GM12878 (cell line): Measurements from ENCODE around the gene PIK3R5. TPM values are rescaled to one million over a fixed set of nuclear protein-coding genes. Genes with fewer than 3 reads are reported as not detected.

ENCODE experiments used
- ATAC-seq: fragments of 200-7000 bp; cut with Tn5 transposase; 3 replicates; pipeline ENCODE4 v1.9.1; 2020; ENCODE audit warnings: mild to moderate bottlenecking, moderate library complexity
- BruUV-seq: library from RNA; stranded (reverse); fragments of 400-500 nt; replicated peaks from 2 replicates; lab custom pipeline; 2021; lab: Mats Ljungman, UMichigan
- CTCF ChIA-PET: fragments of 300-600 bp; sonication (Branson Sonifier 250); formaldehyde crosslinking; extraction: SDS; loops from one replicate; lab custom pipeline; 2021; ENCODE audit warnings: inconsistent platforms; lab: Yijun Ruan, JAX
- POLR2A ChIA-PET: fragments of 350-600 bp; formaldehyde crosslinking; extraction: SDS; loops from one replicate; lab custom pipeline; 2021; ENCODE audit warnings: inconsistent platforms; lab: Charles Lee
- RAD21 ChIA-PET: fragments of 300-600 bp; sonication (Branson Sonifier 250); formaldehyde crosslinking; loops from one replicate; lab custom pipeline; 2023; ENCODE audit warnings: antibody characterized with exemption; ENCODE audit not compliant: unreplicated experiment; lab: Charles Lee
- SMC1A ChIA-PET: fragments of 300-600 bp; sonication (Branson Sonifier 250); formaldehyde crosslinking; loops from one replicate; lab custom pipeline; 2023; ENCODE audit not compliant: unreplicated experiment, uncharacterized antibody; lab: Charles Lee
- DNase-seq: peaks from one replicate; pipeline ENCODE4 v3.0.0-alpha.2; 2011; ENCODE audit warnings: low read depth, low spot score
- FAIRE-seq: peaks from 3 replicates; lab custom pipeline; 2011; peaks lifted over from hg19 to GRCh38; lab: Jason Lieb, UNC
- H2AFZ ChIP-seq: 2 replicates; pipeline ENCODE4 v1.6.0; 2011; ENCODE audit warnings: low read depth, low read length, control low read depth; ENCODE audit not compliant: control insufficient read depth
- H3K27ac ChIP-seq: 2 replicates; pipeline ENCODE4 v1.5.1; 2011; ENCODE audit warnings: control low read depth; ENCODE audit not compliant: control insufficient read depth, insufficient read depth
- H3K27me3 ChIP-seq, 2 experiments: replicated peaks in 1 of 2; 2 replicates each; pipeline versions ENCODE4 v1.6.0 to v1.6.1; 2011; ENCODE audit warnings: low read length in 1 of 2; ENCODE audit not compliant: control insufficient read depth in 2 of 2, insufficient read depth in 2 of 2
- H3K36me3 ChIP-seq, 2 experiments: 2 replicates each; pipeline ENCODE4 v1.5.1; 2011; ENCODE audit warnings: low read length in 1 of 2; ENCODE audit not compliant: control insufficient read depth in 2 of 2, insufficient read depth in 2 of 2
- H3K4me1 ChIP-seq: 2 replicates; pipeline ENCODE4 v1.6.1; 2011; ENCODE audit warnings: mild to moderate bottlenecking, low read length, moderate library complexity, mixed read lengths; ENCODE audit not compliant: control insufficient read depth, insufficient read depth
- H3K4me2 ChIP-seq: 2 replicates; pipeline ENCODE4 v1.6.0; 2011; ENCODE audit warnings: control low read depth; ENCODE audit not compliant: control insufficient read depth, insufficient read depth
- H3K4me3 ChIP-seq: fragments of 200-600 bp; sonication (generic); 2 replicates; pipeline ENCODE4 v1.5.1; 2016
- H3K79me2 ChIP-seq: 2 replicates; pipeline ENCODE4 v1.6.0; 2011; ENCODE audit warnings: low read length; ENCODE audit not compliant: control insufficient read depth, insufficient read depth
- H3K9ac ChIP-seq: 2 replicates; pipeline ENCODE4 v1.8.0; 2011; ENCODE audit warnings: low read length, control low read depth, mixed read lengths; ENCODE audit not compliant: control insufficient read depth, insufficient read depth
- H3K9me3 ChIP-seq: replicated peaks from 3 replicates; pipeline ENCODE4 v1.5.1; 2011; ENCODE audit warnings: mild to moderate bottlenecking, low read length; ENCODE audit not compliant: control insufficient read depth, insufficient read depth
- H4K20me1 ChIP-seq: 2 replicates; pipeline ENCODE4 v1.6.0; 2011; ENCODE audit not compliant: control insufficient read depth, insufficient read depth
- CBX5 ChIP-seq: sonication (generic); IDR thresholded peaks from 2 replicates; pipeline ENCODE4 v1.6.1; 2016; ENCODE audit warnings: low read depth, moderate library complexity, mild to moderate bottlenecking, inconsistent platforms
- ELK1 ChIP-seq: IDR thresholded peaks from 2 replicates; pipeline ENCODE4 v1.6.1; 2012; ENCODE audit warnings: low read depth, low read length, improper control_type of control experiment
- FOS ChIP-seq: IDR thresholded peaks from 3 replicates; pipeline ENCODE4 v1.6.1; 2011; ENCODE audit warnings: borderline replicate concordance; ENCODE audit not compliant: insufficient read length; ENCODE audit errors: extremely low read depth
- FOXK2 ChIP-seq: fragments of 450-650 bp; IDR thresholded peaks from 2 replicates; pipeline ENCODE4 v1.6.1; 2017; ENCODE audit warnings: mild to moderate bottlenecking, moderate library complexity
- RELB ChIP-seq: fragments of 450-650 bp; IDR thresholded peaks from 2 replicates; pipeline ENCODE4 v1.6.1; 2017; ENCODE audit warnings: low read depth, mild to moderate bottlenecking, moderate library complexity
- ZNF217 ChIP-seq: fragments of 450-650 bp; IDR thresholded peaks from 2 replicates; pipeline ENCODE4 v1.6.1; 2017; ENCODE audit warnings: antibody characterized with exemption, mild to moderate bottlenecking
- WGBS: methylation state at CpG from one replicate; pipeline ENCODE4 v1.1.6; 2016; ENCODE audit warnings: low lambda C conversion rate; ENCODE audit not compliant: insufficient replicate concordance, insufficient coverage; ENCODE audit errors: missing lambda C conversion rate; 5-methylcytosine and 5-hydroxymethylcytosine counted together
- in situ Hi-C: fragments of 300-500 bp; cut with MboI; formaldehyde crosslinking; loops from 9 replicates; pipeline ENCODE4 v1.14.3; 2018; ENCODE audit warnings: mixed read lengths
- intact Hi-C: fragments of 100-400 bp; cut with micrococcal nuclease; formaldehyde crosslinking; loops from one replicate; pipeline ENCODE4 v1.14.2; 2022; ENCODE audit not compliant: unreplicated experiment
- polyA plus RNA-seq, 11 experiments: library from polyadenylated mRNA; depleted of rRNA in 4 of 11; unstranded in 6 of 11; stranded (reverse) in 5 of 11; fragments of >200 nt; fragmentation: Nextera tagmentation in 4 of 11; fragmentation: Illumina TruSeq in 1 of 11; extraction: Ambion mirVana in 4 of 11; extraction: Trizol in 1 of 11; gene quantifications; 1 replicate in 1 of 11; 2 replicates in 10 of 11; pipeline versions ENCODE4 v1.2.1 to v1.2.3, GENCODE V29; 2011 to 2016; ENCODE audit warnings: inconsistent platforms in 2 of 11, missing spikeins in 2 of 11, low read depth in 1 of 11
- total RNA-seq, 4 experiments: library from RNA; depleted of rRNA in 3 of 4; stranded (reverse); fragments of >200 nt in 3 of 4; fragmentation: Illumina TruSeq in 1 of 4; extraction: Trizol in 1 of 4; gene quantifications; 2 replicates each; pipeline versions ENCODE4 v1.2.1 to v1.2.3, GENCODE V29; 2013 to 2021
- TF ChIP-seq, protein P1 (sequence below): fragments of 450-650 bp; IDR thresholded peaks from 2 replicates; pipeline ENCODE4 v1.6.1; 2017; ENCODE audit warnings: borderline replicate concordance
- TF ChIP-seq, protein P2 (sequence below): fragments of 450-650 bp; IDR thresholded peaks from 2 replicates; pipeline ENCODE4 v1.6.1; 2017; ENCODE audit warnings: mild to moderate bottlenecking, moderate library complexity

PIK3R5 gene
- total and polyA plus RNA-seq, 10 of the 15 experiments (the other 5 are each of a cell fraction or from before 2014, with no cell fraction given): 9.5 to 50.8 (median 35.5) TPM

- in situ Hi-C loops: no loop called here
- Histone ChIP-seq H3K27me3 (no peaks in the 10 kb centered on the region), H3K9me3 (peaks cover 58% of the 10 kb centered on the region), H3K79me2 (peaks cover 33% of the 10 kb centered on the region), H3K9ac (no peak overlapping the region), H4K20me1 (no peaks in the 10 kb centered on the region), H3K36me3 (no peaks in the 10 kb centered on the region; a peak in 3 of 4 replicates), H2AFZ (no peak overlapping the region), H3K27ac (no peak overlapping the region), H3K4me3 (no peak overlapping the region), H3K4me1 (peaks cover 12% of the 10 kb centered on the region), H3K4me2 (no peak overlapping the region)
- 98% methylated on average over 4 of the region's 4 CpGs for WGBS
- RAD21 ChIA-PET: interaction anchor here (0.8 to 1.0 kb wide), 2 partner anchors 14 to 89 kb away, joined by 3 read pairs; no protein-coding TSS in a partner anchor
- POLR2A ChIA-PET: interaction anchor here (0.5 to 0.6 kb wide), 2 partner anchors 18 to 382 kb away, joined by 3 to 4 read pairs; no protein-coding TSS in a partner anchor
- DNase-seq (no peak), FAIRE-seq (no peak), ATAC-seq (no peak)
- intact Hi-C loops: no loop called here
- no TSS peak for BruUV-seq
- TF ChIP-seq FOXK2 (no peak), ELK1 (no peak)
- TF ChIP-seq, protein P1, sequence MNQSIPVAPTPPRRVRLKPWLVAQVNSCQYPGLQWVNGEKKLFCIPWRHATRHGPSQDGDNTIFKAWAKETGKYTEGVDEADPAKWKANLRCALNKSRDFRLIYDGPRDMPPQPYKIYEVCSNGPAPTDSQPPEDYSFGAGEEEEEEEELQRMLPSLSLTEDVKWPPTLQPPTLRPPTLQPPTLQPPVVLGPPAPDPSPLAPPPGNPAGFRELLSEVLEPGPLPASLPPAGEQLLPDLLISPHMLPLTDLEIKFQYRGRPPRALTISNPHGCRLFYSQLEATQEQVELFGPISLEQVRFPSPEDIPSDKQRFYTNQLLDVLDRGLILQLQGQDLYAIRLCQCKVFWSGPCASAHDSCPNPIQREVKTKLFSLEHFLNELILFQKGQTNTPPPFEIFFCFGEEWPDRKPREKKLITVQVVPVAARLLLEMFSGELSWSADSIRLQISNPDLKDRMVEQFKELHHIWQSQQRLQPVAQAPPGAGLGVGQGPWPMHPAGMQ: no peak
- CTCF ChIA-PET: no interaction called here
- SMC1A ChIA-PET: no interaction called here
These were observed 34.9 kb downstream of the PIK3R5 start for GRCh38 chr17:8930649-8931048.

DNA sequence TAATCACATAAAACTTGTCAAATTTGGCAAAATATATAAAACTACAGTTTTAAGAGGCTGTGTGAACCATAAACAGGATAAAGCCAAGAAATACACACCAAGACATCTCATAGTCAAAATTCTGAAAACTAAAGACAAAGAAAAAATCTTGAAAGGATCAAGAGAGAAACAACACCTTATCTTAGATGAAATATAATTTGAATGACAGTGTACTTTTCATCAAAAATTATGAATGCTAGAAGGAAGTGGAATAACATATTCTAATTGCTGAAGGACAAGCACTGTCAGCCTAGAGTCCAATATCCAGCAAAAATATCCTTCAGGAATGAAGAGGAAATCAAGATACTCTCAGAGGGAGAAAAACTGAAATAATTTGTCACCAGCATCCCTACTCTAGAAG lies 37.2 kb downstream of the PIK3R5 start:
- FAIRE-seq: no peak
- no peak overlapping the region for H3K27ac ChIP-seq
- TF ChIP-seq ZNF217 (0 out of 2 replicates have a peak, but pooled peaks have one; percentile 41), CBX5 (peak; percentile 87), RELB (peak; percentile 36; the same call in 1 of the 2 replicates), FOS (no peak)
- TF ChIP-seq, protein P2, sequence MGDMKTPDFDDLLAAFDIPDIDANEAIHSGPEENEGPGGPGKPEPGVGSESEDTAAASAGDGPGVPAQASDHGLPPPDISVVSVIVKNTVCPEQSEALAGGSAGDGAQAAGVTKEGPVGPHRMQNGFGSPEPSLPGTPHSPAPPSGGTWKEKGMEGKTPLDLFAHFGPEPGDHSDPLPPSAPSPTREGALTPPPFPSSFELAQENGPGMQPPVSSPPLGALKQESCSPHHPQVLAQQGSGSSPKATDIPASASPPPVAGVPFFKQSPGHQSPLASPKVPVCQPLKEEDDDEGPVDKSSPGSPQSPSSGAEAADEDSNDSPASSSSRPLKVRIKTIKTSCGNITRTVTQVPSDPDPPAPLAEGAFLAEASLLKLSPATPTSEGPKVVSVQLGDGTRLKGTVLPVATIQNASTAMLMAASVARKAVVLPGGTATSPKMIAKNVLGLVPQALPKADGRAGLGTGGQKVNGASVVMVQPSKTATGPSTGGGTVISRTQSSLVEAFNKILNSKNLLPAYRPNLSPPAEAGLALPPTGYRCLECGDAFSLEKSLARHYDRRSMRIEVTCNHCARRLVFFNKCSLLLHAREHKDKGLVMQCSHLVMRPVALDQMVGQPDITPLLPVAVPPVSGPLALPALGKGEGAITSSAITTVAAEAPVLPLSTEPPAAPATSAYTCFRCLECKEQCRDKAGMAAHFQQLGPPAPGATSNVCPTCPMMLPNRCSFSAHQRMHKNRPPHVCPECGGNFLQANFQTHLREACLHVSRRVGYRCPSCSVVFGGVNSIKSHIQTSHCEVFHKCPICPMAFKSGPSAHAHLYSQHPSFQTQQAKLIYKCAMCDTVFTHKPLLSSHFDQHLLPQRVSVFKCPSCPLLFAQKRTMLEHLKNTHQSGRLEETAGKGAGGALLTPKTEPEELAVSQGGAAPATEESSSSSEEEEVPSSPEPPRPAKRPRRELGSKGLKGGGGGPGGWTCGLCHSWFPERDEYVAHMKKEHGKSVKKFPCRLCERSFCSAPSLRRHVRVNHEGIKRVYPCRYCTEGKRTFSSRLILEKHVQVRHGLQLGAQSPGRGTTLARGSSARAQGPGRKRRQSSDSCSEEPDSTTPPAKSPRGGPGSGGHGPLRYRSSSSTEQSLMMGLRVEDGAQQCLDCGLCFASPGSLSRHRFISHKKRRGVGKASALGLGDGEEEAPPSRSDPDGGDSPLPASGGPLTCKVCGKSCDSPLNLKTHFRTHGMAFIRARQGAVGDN: 0 out of 2 replicates have a peak, but pooled peaks have one; percentile 27

More for the DNA sequence above, 37.2 kb downstream of the PIK3R5 start:
- H3K4me3 ChIP-seq: no peak overlapping the region
- peaks cover 35% of the 10 kb centered on the region for H3K79me2 ChIP-seq
- H3K9me3 ChIP-seq: peaks cover 56% of the 10 kb centered on the region
- in situ Hi-C loops (no loop called here), intact Hi-C loops (no loop called here)
- ChIA-PET SMC1A (interaction anchor here (1.2 kb wide), 1 partner anchor 28 kb away, joined by 3 read pairs; no protein-coding TSS in a partner anchor), POLR2A (no interaction called here), CTCF (interaction anchor here (1.6 kb wide), 1 partner anchor 12 kb away, joined by 4 read pairs; no protein-coding TSS in a partner anchor), RAD21 (no interaction called here)
- no TSS peak for BruUV-seq
- H4K20me1 ChIP-seq: no peaks in the 10 kb centered on the region
- H3K9ac ChIP-seq: no peak overlapping the region
- no peaks in the 10 kb centered on the region for H3K27me3 ChIP-seq
- peaks cover 16% of the 10 kb centered on the region for H3K4me1 ChIP-seq
- H3K4me2 ChIP-seq: no peak overlapping the region
- no peaks in the 10 kb centered on the region; a peak in 2 of 4 replicates for H3K36me3 ChIP-seq
- DNase-seq: no peak
- H2AFZ ChIP-seq: no peak overlapping the region
- no peak for ATAC-seq
